Hepatocyte (in vitro differentiated cells): ENCODE results near the gene RBM4B. TPM values are rescaled to one million over a fixed set of nuclear protein-coding genes. Genes with fewer than 3 reads are reported as not detected.

Experiments used
- DNase-seq: peaks from one replicate; pipeline ENCODE4 v3.0.0-alpha.2; 2016; ENCODE audit warnings: low spot score
- H2AFZ ChIP-seq: fragments of 200-600 bp; sonication (generic); 2 replicates; pipeline ENCODE4 v1.6.0; 2016; ENCODE audit warnings: antibody characterized with exemption, mild to moderate bottlenecking
- H3K27ac ChIP-seq: fragments of 200-600 bp; sonication (generic); 2 replicates; pipeline ENCODE4 v1.5.1; 2016; ENCODE audit warnings: mild to moderate bottlenecking
- H3K27me3 ChIP-seq: fragments of 200-600 bp; sonication (generic); 2 replicates; pipeline ENCODE4 v1.6.1; 2016
- H3K36me3 ChIP-seq: fragments of 200-600 bp; sonication (generic); replicated peaks from 2 replicates; pipeline ENCODE4 v1.5.1; 2016; ENCODE audit warnings: low read depth; ENCODE audit not compliant: insufficient read depth
- H3K4me1 ChIP-seq: fragments of 200-600 bp; sonication (generic); 2 replicates; pipeline ENCODE4 v1.5.1; 2016; ENCODE audit warnings: mild to moderate bottlenecking, moderate library complexity; ENCODE audit not compliant: insufficient read depth
- H3K4me2 ChIP-seq: fragments of 200-600 bp; sonication (generic); 2 replicates; pipeline ENCODE4 v1.6.0; 2016
- H3K4me3 ChIP-seq: fragments of 200-600 bp; sonication (generic); 2 replicates; pipeline ENCODE4 v1.5.1; 2016; ENCODE audit warnings: mild to moderate bottlenecking
- H3K79me2 ChIP-seq: fragments of 200-600 bp; sonication (generic); 2 replicates; pipeline ENCODE4 v1.6.0; 2017; ENCODE audit warnings: mild to moderate bottlenecking
- H3K9me2 ChIP-seq: fragments of 200-600 bp; sonication (generic); replicated peaks from 2 replicates; pipeline ENCODE4 v1.6.0; 2017; ENCODE audit warnings: mild to moderate bottlenecking; ENCODE audit not compliant: insufficient read depth
- H3K9me3 ChIP-seq: fragments of 200-600 bp; sonication (generic); 2 replicates; pipeline ENCODE4 v1.5.1; 2016; ENCODE audit warnings: low read depth, mild to moderate bottlenecking
- H4K20me1 ChIP-seq: fragments of 200-600 bp; sonication (generic); 2 replicates; pipeline ENCODE4 v1.6.0; 2016; ENCODE audit warnings: mild to moderate bottlenecking; ENCODE audit not compliant: insufficient read depth, poor library complexity, severe bottlenecking
- EZH2 ChIP-seq: fragments of 200-600 bp; sonication (generic); IDR thresholded peaks from 2 replicates; pipeline ENCODE4 v1.6.1; 2016; ENCODE audit warnings: antibody characterized with exemption, mild to moderate bottlenecking, borderline replicate concordance
- EZH2phosphoT487 ChIP-seq: fragments of 200-600 bp; sonication (generic); IDR thresholded peaks from one replicate; pipeline ENCODE4 v1.6.1; 2018; ENCODE audit warnings: antibody characterized with exemption, mild to moderate bottlenecking, low read depth, moderate library complexity; ENCODE audit not compliant: unreplicated experiment, severe bottlenecking
- WGBS: methylation state at CpG from one replicate; pipeline ENCODE4 v1.1.6; 2016; ENCODE audit warnings: low lambda C conversion rate; ENCODE audit errors: missing lambda C conversion rate; 5-methylcytosine and 5-hydroxymethylcytosine counted together
- polyA plus RNA-seq: library from polyadenylated mRNA; unstranded; fragments of >200 nt; fragmentation: Nextera tagmentation; extraction: Ambion mirVana; gene quantifications from 2 replicates; pipeline ENCODE4 v1.2.1, GENCODE V29; 2016
- total RNA-seq: library from RNA; depleted of rRNA; stranded (reverse); fragments of >200 nt; gene quantifications from 2 replicates; pipeline ENCODE4 v1.2.3, GENCODE V29; 2014
- TF ChIP-seq, protein P1 (sequence below): fragments of 200-600 bp; sonication (generic); IDR thresholded peaks from 2 replicates; pipeline ENCODE4 v1.5.1; 2016; ENCODE audit warnings: antibody characterized with exemption, mild to moderate bottlenecking; ENCODE audit not compliant: poor library complexity

RBM4B gene
- total and polyA plus RNA-seq, 2 experiments from 2014 or later = 25.7 to 33.4 TPM

GRCh38 chr11:66696146-66696545 lies 18.5 kb upstream of the RBM4B start:
- no peak for TF ChIP-seq EZH2phosphoT487
- TF ChIP-seq EZH2 = no peak
- TF ChIP-seq, protein P1, sequence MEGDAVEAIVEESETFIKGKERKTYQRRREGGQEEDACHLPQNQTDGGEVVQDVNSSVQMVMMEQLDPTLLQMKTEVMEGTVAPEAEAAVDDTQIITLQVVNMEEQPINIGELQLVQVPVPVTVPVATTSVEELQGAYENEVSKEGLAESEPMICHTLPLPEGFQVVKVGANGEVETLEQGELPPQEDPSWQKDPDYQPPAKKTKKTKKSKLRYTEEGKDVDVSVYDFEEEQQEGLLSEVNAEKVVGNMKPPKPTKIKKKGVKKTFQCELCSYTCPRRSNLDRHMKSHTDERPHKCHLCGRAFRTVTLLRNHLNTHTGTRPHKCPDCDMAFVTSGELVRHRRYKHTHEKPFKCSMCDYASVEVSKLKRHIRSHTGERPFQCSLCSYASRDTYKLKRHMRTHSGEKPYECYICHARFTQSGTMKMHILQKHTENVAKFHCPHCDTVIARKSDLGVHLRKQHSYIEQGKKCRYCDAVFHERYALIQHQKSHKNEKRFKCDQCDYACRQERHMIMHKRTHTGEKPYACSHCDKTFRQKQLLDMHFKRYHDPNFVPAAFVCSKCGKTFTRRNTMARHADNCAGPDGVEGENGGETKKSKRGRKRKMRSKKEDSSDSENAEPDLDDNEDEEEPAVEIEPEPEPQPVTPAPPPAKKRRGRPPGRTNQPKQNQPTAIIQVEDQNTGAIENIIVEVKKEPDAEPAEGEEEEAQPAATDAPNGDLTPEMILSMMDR = no peak
- Histone ChIP-seq H4K20me1 (no peaks in the 10 kb centered on the region), H3K27ac (no peak overlapping the region), H3K9me2 (no peaks in the 10 kb centered on the region), H3K4me1 (no peaks in the 10 kb centered on the region), H3K4me2 (no peak overlapping the region), H3K36me3 (no peaks in the 10 kb centered on the region), H3K79me2 (no peaks in the 10 kb centered on the region), H3K27me3 (no peaks in the 10 kb centered on the region), H3K4me3 (no peak overlapping the region), H2AFZ (no peak overlapping the region), H3K9me3 (no peaks in the 10 kb centered on the region)
- DNase-seq = no peak
- 97% methylated on average over 9 of the region's 9 CpGs for WGBS

DNA sequence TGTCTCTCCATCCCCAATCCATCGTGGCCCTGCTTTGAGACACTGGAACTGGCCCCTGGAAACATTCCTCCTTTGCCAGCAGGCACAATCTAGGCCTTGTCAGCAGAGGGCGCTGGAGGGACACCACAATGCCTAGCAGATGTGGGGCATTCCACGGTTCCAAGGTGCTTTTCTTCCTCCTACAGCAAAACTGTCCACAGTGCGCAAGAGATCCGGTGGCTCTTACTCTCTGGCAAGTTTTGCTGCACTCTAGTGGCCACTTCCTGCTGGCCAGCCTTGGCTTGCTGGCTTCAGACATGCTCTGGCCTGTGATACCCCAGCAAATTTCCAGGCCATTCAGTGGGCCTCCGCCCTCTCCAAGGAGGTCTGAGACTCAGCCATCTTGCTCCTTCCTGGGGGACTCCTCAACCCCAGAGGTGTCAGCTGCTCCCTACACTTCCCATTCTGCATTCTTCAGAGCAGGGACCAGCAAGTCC lies 17.1 kb upstream of the RBM4B start:
- Histone ChIP-seq H4K20me1 (no peaks in the 10 kb centered on the region), H3K4me1 (no peaks in the 10 kb centered on the region), H3K36me3 (no peaks in the 10 kb centered on the region), H3K9me2 (no peaks in the 10 kb centered on the region), H3K79me2 (no peaks in the 10 kb centered on the region), H2AFZ (no peak overlapping the region), H3K9me3 (no peaks in the 10 kb centered on the region), H3K27ac (no peak overlapping the region), H3K4me3 (no peak overlapping the region), H3K4me2 (no peak overlapping the region), H3K27me3 (no peaks in the 10 kb centered on the region)
- 31% methylated on average over 6 of the region's 6 CpGs for WGBS
- TF ChIP-seq, protein P1 = peak; percentile 94
- no peak for TF ChIP-seq EZH2
- no peak for TF ChIP-seq EZH2phosphoT487
- DNase-seq = peak; percentile 94

- Histone ChIP-seq H3K9me2 (no peaks in the 10 kb centered on the region), H3K9me3 (no peaks in the 10 kb centered on the region), H3K79me2 (no peaks in the 10 kb centered on the region), H3K27ac (no peak overlapping the region), H2AFZ (no peak overlapping the region), H4K20me1 (no peaks in the 10 kb centered on the region), H3K27me3 (no peaks in the 10 kb centered on the region), H3K36me3 (no peaks in the 10 kb centered on the region), H3K4me1 (no peaks in the 10 kb centered on the region), H3K4me2 (no peak overlapping the region), H3K4me3 (no peak overlapping the region)
- 94% methylated on average over 13 of the region's 13 CpGs for WGBS
- no peak for TF ChIP-seq EZH2
- TF ChIP-seq EZH2phosphoT487 = no peak
- TF ChIP-seq, protein P1 = no peak
- no peak for DNase-seq
Measured at GRCh38 chr11:66694056-66694410, 16.3 kb upstream of the RBM4B start.
